Fibroblast of pulmonary artery (primary cell): Measurements from ENCODE around the gene GALNT18.

Experiments used
- DNase-seq: peaks from one replicate; pipeline ENCODE4 v3.0.0-alpha.2; 2010; ENCODE audit warnings: low read depth
- H3K4me3 ChIP-seq: replicated peaks from 2 replicates; pipeline ENCODE4 v1.5.1; 2011; ENCODE audit warnings: low read depth, mild to moderate bottlenecking, control low read depth, low read length, moderate library complexity
- TF ChIP-seq, protein P1 (sequence below): IDR thresholded peaks from 2 replicates; pipeline ENCODE4 v1.5.1; 2011; ENCODE audit warnings: mild to moderate bottlenecking, control low read depth, low read length, inconsistent platforms; ENCODE audit errors: missing control alignments

GALNT18 gene

DNA sequence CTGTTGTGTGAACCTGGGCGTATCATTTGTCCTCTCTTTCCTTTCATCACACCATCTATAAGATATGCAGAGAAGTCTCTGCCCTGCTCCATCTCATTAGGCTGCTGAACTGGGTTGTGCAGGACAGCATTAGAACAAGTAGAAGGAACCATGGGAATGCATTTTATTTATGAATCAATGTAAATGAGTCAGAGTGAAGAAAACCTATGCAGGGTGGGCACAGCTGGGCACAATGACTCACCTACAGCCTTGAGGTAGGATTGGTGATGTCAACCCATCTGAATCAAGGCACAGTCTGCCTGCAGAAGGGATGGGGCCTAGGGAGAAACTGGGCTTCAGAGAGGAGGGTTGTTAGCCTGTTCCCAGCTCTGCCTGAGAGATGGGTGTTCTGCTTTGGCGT, 392.2 kb downstream of the GALNT18 start:
- no peak overlapping the region for H3K4me3 ChIP-seq
- TF ChIP-seq, protein P1, sequence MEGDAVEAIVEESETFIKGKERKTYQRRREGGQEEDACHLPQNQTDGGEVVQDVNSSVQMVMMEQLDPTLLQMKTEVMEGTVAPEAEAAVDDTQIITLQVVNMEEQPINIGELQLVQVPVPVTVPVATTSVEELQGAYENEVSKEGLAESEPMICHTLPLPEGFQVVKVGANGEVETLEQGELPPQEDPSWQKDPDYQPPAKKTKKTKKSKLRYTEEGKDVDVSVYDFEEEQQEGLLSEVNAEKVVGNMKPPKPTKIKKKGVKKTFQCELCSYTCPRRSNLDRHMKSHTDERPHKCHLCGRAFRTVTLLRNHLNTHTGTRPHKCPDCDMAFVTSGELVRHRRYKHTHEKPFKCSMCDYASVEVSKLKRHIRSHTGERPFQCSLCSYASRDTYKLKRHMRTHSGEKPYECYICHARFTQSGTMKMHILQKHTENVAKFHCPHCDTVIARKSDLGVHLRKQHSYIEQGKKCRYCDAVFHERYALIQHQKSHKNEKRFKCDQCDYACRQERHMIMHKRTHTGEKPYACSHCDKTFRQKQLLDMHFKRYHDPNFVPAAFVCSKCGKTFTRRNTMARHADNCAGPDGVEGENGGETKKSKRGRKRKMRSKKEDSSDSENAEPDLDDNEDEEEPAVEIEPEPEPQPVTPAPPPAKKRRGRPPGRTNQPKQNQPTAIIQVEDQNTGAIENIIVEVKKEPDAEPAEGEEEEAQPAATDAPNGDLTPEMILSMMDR: no peak
- no peak for DNase-seq

DNA sequence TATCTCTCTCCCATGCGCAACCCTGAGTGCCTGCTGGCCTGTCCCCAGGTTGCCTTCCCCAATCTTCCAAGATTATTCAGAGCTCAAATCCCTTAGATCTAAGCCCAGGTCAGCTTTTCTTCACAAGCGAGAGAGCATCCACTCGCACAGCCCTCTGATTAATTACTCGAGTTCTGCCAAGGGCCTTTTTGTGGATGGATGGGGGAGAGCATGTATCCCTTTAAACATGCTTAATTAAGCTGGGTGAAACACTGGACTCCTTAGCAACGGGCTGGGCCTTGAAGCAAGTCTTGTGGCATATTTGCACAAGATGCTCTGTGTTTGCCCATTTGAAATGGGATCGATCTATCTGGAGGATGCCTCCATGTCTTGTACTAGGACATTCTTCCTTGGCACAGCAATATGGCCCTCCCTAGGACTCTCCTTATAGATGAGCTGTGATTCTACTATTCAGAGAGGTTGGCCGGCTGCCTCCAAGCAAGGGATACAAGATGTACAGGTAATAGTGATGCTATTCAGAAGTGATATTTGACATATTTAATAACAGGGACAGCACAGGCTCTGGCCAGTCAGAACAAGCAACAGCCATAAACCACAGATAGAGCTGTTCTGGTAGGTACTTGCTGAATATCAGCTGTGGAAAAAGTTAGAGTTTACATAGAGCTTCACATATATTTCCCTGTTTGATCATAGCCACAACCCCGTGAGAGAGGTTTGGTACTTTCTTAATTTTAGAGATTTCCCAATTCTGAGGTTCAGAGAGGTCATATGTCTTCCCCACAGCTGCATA, 394.3 kb downstream of the GALNT18 start:
- H3K4me3 ChIP-seq: no peak overlapping the region
- DNase-seq: no peak
- TF ChIP-seq, protein P1: no peak
